DND-41 (cell line): ENCODE results near the gene MACC1.
"Not testable (repeated sequence)": the region's sequence is repeated elsewhere in the genome, so short reads cannot be mapped to it uniquely, and the experiment has no call there.

Source experiments
- ATAC-seq: fragments of 200-7000 bp; cut with Tn5 transposase; 3 replicates; pipeline ENCODE4 v1.9.1; 2021; ENCODE audit warnings: low read depth; ENCODE audit not compliant: insufficient read depth
- DNase-seq: peaks from one replicate; pipeline ENCODE4 v3.0.0-alpha.2; 2020
- H2AFZ ChIP-seq: 2 replicates; pipeline ENCODE4 v1.6.0; 2012; ENCODE audit warnings: low read depth, low read length
- H3K27ac ChIP-seq: 2 replicates; pipeline ENCODE4 v1.5.1; 2012; ENCODE audit warnings: low read length, inconsistent platforms
- H3K27me3 ChIP-seq: fragments of 200-600 bp; sonication (generic); 2 replicates; pipeline ENCODE4 v1.6.0; 2012; ENCODE audit warnings: low read length, mild to moderate bottlenecking, inconsistent platforms; ENCODE audit not compliant: insufficient read depth, poor library complexity
- H3K36me3 ChIP-seq: 2 replicates; pipeline ENCODE4 v1.5.1; 2012; ENCODE audit warnings: low read length, inconsistent platforms; ENCODE audit not compliant: insufficient read depth
- H3K4me1 ChIP-seq: 2 replicates; pipeline ENCODE4 v1.5.1; 2012; ENCODE audit warnings: mild to moderate bottlenecking, low read length; ENCODE audit not compliant: insufficient read depth
- H3K4me2 ChIP-seq: 2 replicates; pipeline ENCODE4 v1.6.0; 2012; ENCODE audit warnings: mild to moderate bottlenecking, moderate library complexity, low read length, inconsistent platforms; ENCODE audit not compliant: insufficient read depth
- H3K4me3 ChIP-seq, 2 experiments: fragments of 200-600 bp in 1 of 2; shearing (Covaris generic) in 1 of 2; 2 replicates each; pipeline ENCODE4 v1.5.1; 2012 to 2016; ENCODE audit warnings: inconsistent platforms in 2 of 2, low read length in 2 of 2, mild to moderate bottlenecking in 2 of 2, low read depth in 1 of 2, moderate library complexity in 1 of 2
- H3K79me2 ChIP-seq: 2 replicates; pipeline ENCODE4 v1.6.0; 2012; ENCODE audit warnings: low read length, inconsistent platforms; ENCODE audit not compliant: insufficient read depth
- H3K9ac ChIP-seq: 2 replicates; pipeline ENCODE4 v1.6.0; 2012; ENCODE audit warnings: low read depth, mild to moderate bottlenecking, inconsistent platforms, low read length, moderate library complexity
- H3K9me3 ChIP-seq: 2 replicates; pipeline ENCODE4 v1.5.1; 2012; ENCODE audit warnings: low read length, moderate library complexity, mild to moderate bottlenecking, inconsistent platforms; ENCODE audit not compliant: insufficient read depth, severe bottlenecking
- H4K20me1 ChIP-seq: 2 replicates; pipeline ENCODE4 v1.6.0; 2012; ENCODE audit warnings: low read length; ENCODE audit not compliant: insufficient read depth
- EZH2 ChIP-seq: IDR thresholded peaks from 3 replicates; pipeline ENCODE4 v1.6.1; 2012; ENCODE audit warnings: borderline replicate concordance, low read depth, mild to moderate bottlenecking, moderate library complexity, low read length, inconsistent platforms; ENCODE audit not compliant: severe bottlenecking
- TF ChIP-seq, protein P1 (sequence below): IDR thresholded peaks from 2 replicates; pipeline ENCODE4 v1.5.1; 2012; ENCODE audit warnings: borderline replicate concordance, low read length, moderate library complexity, mild to moderate bottlenecking; ENCODE audit not compliant: poor library complexity, severe bottlenecking; ENCODE audit errors: extremely low read depth

MACC1 gene

DNA sequence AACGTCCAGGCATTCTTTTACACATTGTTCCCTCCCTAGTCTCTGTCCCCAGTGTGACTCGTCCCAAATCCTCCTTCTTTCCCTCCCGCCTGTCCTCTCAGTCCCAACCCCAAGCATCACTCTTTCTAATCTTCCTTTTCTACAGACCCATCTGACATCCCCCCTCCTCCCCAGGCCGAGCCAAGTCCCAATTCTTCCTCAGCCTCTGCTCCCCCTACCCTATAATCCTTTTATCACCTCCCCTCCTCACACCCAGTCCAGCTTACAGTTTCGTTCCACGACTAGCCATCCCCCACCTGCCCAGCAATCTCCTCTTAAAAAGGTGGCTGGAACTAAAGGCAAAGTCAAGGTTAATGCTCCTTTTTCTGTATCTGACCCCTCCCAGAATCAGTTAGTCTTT is 95.1 kb downstream of the MACC1 start:
- H4K20me1 ChIP-seq = no peaks in the 10 kb centered on the region
- DNase-seq (no peak), ATAC-seq (no peak)
- no peaks in the 10 kb centered on the region for H3K4me1 ChIP-seq
- H3K36me3 ChIP-seq = no peaks in the 10 kb centered on the region
- TF ChIP-seq, protein P1, sequence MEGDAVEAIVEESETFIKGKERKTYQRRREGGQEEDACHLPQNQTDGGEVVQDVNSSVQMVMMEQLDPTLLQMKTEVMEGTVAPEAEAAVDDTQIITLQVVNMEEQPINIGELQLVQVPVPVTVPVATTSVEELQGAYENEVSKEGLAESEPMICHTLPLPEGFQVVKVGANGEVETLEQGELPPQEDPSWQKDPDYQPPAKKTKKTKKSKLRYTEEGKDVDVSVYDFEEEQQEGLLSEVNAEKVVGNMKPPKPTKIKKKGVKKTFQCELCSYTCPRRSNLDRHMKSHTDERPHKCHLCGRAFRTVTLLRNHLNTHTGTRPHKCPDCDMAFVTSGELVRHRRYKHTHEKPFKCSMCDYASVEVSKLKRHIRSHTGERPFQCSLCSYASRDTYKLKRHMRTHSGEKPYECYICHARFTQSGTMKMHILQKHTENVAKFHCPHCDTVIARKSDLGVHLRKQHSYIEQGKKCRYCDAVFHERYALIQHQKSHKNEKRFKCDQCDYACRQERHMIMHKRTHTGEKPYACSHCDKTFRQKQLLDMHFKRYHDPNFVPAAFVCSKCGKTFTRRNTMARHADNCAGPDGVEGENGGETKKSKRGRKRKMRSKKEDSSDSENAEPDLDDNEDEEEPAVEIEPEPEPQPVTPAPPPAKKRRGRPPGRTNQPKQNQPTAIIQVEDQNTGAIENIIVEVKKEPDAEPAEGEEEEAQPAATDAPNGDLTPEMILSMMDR = no peak
- no peak for TF ChIP-seq EZH2
- H3K27me3 ChIP-seq = no peaks in the 10 kb centered on the region
- no peak overlapping the region for H3K9ac ChIP-seq
- H3K79me2 ChIP-seq = no peaks in the 10 kb centered on the region
- no peak overlapping the region for H3K27ac ChIP-seq
- H3K4me3 ChIP-seq = no peak overlapping the region
- no peak overlapping the region for H3K4me2 ChIP-seq
- no peak overlapping the region for H2AFZ ChIP-seq
- no peaks in the 10 kb centered on the region for H3K9me3 ChIP-seq

DNA sequence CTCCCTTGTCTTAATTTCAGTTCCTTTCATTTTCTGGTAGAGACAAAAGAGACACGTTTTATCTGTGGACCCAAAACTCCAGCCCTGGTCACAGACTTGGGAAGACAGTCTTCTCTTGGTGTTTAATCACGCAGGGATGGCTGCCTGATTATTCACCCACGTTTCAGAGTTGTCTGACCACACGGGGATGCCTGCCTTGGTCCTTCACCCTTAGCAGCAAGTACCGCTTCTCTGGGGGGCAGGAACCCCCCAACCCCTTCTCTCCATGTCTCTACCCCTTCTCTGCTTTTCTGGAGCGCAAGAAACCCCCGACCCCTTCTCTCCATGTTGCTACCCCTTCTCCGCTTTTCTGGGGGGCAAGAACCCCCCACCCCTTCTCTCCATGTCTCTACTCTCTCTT is 95.8 kb downstream of the MACC1 start:
- no peaks in the 10 kb centered on the region for H3K79me2 ChIP-seq
- no peaks in the 10 kb centered on the region for H3K4me1 ChIP-seq
- no peak overlapping the region for H3K9ac ChIP-seq
- no peak overlapping the region for H2AFZ ChIP-seq
- H3K27ac ChIP-seq = no peak overlapping the region
- no peak overlapping the region for H3K4me2 ChIP-seq
- H3K36me3 ChIP-seq = no peaks in the 10 kb centered on the region
- DNase-seq (no peak), ATAC-seq (no peak)
- no peaks in the 10 kb centered on the region for H3K9me3 ChIP-seq
- TF ChIP-seq, protein P1 = no peak
- no peak for TF ChIP-seq EZH2
- H4K20me1 ChIP-seq = no peaks in the 10 kb centered on the region
- no peaks in the 10 kb centered on the region for H3K27me3 ChIP-seq
- no peak overlapping the region for H3K4me3 ChIP-seq

DNA sequence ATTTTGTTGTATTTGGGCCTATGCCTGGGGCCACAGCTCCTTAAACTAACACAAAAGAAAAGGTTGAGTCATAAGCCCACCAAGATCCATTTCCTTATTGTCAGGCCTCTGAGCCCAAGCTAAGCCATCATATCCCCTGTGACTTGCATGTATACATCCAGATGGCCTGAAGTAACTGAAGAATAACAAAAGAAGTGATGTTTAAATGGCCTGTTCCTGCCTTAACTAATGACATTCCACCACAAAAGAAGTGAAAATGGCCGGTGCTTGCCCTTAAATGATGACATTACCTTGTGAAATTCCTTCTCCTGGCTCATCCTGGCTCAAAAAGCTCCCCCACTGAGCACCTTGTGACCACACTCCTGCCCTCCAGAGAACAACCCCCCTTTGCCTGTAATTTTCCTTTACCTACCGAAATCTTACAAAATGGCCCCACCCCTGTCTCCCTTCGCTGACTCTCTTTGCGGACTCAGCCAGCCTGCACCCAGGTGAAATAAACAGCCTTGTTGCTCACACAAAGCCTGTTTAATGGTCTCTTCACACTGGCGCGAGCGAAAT is 96.5 kb downstream of the MACC1 start:
- H3K9ac ChIP-seq, H3K36me3 ChIP-seq, ATAC-seq, H3K27ac ChIP-seq, H3K79me2 ChIP-seq, H3K9me3 ChIP-seq, H3K4me2 ChIP-seq, H4K20me1 ChIP-seq, H3K4me1 ChIP-seq, DNase-seq, H3K27me3 ChIP-seq, H2AFZ ChIP-seq, H3K4me3 ChIP-seq: not testable (repeated sequence)

DNA sequence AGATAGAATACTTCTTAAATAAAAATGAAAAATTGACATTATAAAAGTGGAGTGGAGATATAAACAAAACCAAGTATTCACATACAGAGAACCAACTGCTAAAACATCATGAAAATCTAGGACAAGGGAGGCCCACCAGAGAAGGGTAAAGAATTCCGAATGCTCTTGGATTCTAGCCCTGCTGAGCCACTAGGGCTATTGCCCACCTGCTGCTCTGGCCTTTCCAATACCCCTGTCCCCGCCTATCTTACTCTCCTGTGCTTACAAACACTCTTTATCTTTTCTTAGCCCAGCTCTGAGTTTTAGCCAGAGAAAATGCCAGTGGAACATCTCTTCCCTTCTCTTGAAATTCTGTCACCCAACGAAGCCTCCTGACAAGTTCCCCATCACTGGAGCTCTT is 100.3 kb downstream of the MACC1 start:
- Histone ChIP-seq H3K9ac (no peak overlapping the region), H3K36me3 (no peaks in the 10 kb centered on the region), H3K79me2 (no peaks in the 10 kb centered on the region), H4K20me1 (no peaks in the 10 kb centered on the region), H3K4me2 (no peak overlapping the region), H3K27me3 (no peaks in the 10 kb centered on the region), H2AFZ (no peak overlapping the region), H3K4me3 (no peak overlapping the region), H3K27ac (no peak overlapping the region), H3K9me3 (no peaks in the 10 kb centered on the region), H3K4me1 (no peaks in the 10 kb centered on the region)
- DNase-seq (no peak), ATAC-seq (no peak)
- TF ChIP-seq EZH2 = no peak
- TF ChIP-seq, protein P1 = no peak
